GM12878 (cell line): ENCODE data around the gene RALGPS1. TPM values are rescaled to one million over a fixed set of nuclear protein-coding genes. Genes with fewer than 3 reads are reported as not detected.

Experiments used
- ATAC-seq: fragments of 200-7000 bp; cut with Tn5 transposase; 3 replicates; pipeline ENCODE4 v1.9.1; 2020; ENCODE audit warnings: mild to moderate bottlenecking, moderate library complexity
- BruUV-seq: library from RNA; stranded (reverse); fragments of 400-500 nt; replicated peaks from 2 replicates; lab custom pipeline; 2021; lab: Mats Ljungman, UMichigan
- CTCF ChIA-PET: fragments of 300-600 bp; sonication (Branson Sonifier 250); formaldehyde crosslinking; extraction: SDS; loops from one replicate; lab custom pipeline; 2021; ENCODE audit warnings: inconsistent platforms; lab: Yijun Ruan, JAX
- POLR2A ChIA-PET: fragments of 350-600 bp; formaldehyde crosslinking; extraction: SDS; loops from one replicate; lab custom pipeline; 2021; ENCODE audit warnings: inconsistent platforms; lab: Charles Lee
- RAD21 ChIA-PET: fragments of 300-600 bp; sonication (Branson Sonifier 250); formaldehyde crosslinking; loops from one replicate; lab custom pipeline; 2023; ENCODE audit warnings: antibody characterized with exemption; ENCODE audit not compliant: unreplicated experiment; lab: Charles Lee
- SMC1A ChIA-PET: fragments of 300-600 bp; sonication (Branson Sonifier 250); formaldehyde crosslinking; loops from one replicate; lab custom pipeline; 2023; ENCODE audit not compliant: unreplicated experiment, uncharacterized antibody; lab: Charles Lee
- DNase-seq: peaks from one replicate; pipeline ENCODE4 v3.0.0-alpha.2; 2011; ENCODE audit warnings: low read depth, low spot score
- FAIRE-seq: peaks from 3 replicates; lab custom pipeline; 2011; peaks lifted over from hg19 to GRCh38; lab: Jason Lieb, UNC
- H2AFZ ChIP-seq: 2 replicates; pipeline ENCODE4 v1.6.0; 2011; ENCODE audit warnings: low read depth, low read length, control low read depth; ENCODE audit not compliant: control insufficient read depth
- H3K27ac ChIP-seq: 2 replicates; pipeline ENCODE4 v1.5.1; 2011; ENCODE audit warnings: control low read depth; ENCODE audit not compliant: control insufficient read depth, insufficient read depth
- H3K27me3 ChIP-seq, 2 experiments: replicated peaks in 1 of 2; 2 replicates each; pipeline versions ENCODE4 v1.6.0 to v1.6.1; 2011; ENCODE audit warnings: low read length in 1 of 2; ENCODE audit not compliant: control insufficient read depth in 2 of 2, insufficient read depth in 2 of 2
- H3K36me3 ChIP-seq, 2 experiments: 2 replicates each; pipeline ENCODE4 v1.5.1; 2011; ENCODE audit warnings: low read length in 1 of 2; ENCODE audit not compliant: control insufficient read depth in 2 of 2, insufficient read depth in 2 of 2
- H3K4me1 ChIP-seq: 2 replicates; pipeline ENCODE4 v1.6.1; 2011; ENCODE audit warnings: mild to moderate bottlenecking, low read length, moderate library complexity, mixed read lengths; ENCODE audit not compliant: control insufficient read depth, insufficient read depth
- H3K4me2 ChIP-seq: 2 replicates; pipeline ENCODE4 v1.6.0; 2011; ENCODE audit warnings: control low read depth; ENCODE audit not compliant: control insufficient read depth, insufficient read depth
- H3K4me3 ChIP-seq: fragments of 200-600 bp; sonication (generic); 2 replicates; pipeline ENCODE4 v1.5.1; 2016
- H3K79me2 ChIP-seq: 2 replicates; pipeline ENCODE4 v1.6.0; 2011; ENCODE audit warnings: low read length; ENCODE audit not compliant: control insufficient read depth, insufficient read depth
- H3K9ac ChIP-seq: 2 replicates; pipeline ENCODE4 v1.8.0; 2011; ENCODE audit warnings: low read length, control low read depth, mixed read lengths; ENCODE audit not compliant: control insufficient read depth, insufficient read depth
- H3K9me3 ChIP-seq: replicated peaks from 3 replicates; pipeline ENCODE4 v1.5.1; 2011; ENCODE audit warnings: mild to moderate bottlenecking, low read length; ENCODE audit not compliant: control insufficient read depth, insufficient read depth
- H4K20me1 ChIP-seq: 2 replicates; pipeline ENCODE4 v1.6.0; 2011; ENCODE audit not compliant: control insufficient read depth, insufficient read depth
- ASH2L ChIP-seq: fragments of 300-600, 200-600 bp; sonication (generic); IDR thresholded peaks from 2 replicates; pipeline ENCODE4 v1.6.1; 2017; ENCODE audit warnings: low read depth, mild to moderate bottlenecking, borderline replicate concordance
- BHLHE40 ChIP-seq, 2 experiments: fragments of 450-650 bp in 1 of 2; IDR thresholded peaks; 2 replicates each; pipeline ENCODE4 v1.6.1; 2011 to 2017; ENCODE audit warnings: low read depth in 2 of 2, borderline replicate concordance in 1 of 2, improper control_type of control experiment in 1 of 2, low read length in 1 of 2, mild to moderate bottlenecking in 1 of 2
- BMI1 ChIP-seq: fragments of 450-650 bp; IDR thresholded peaks from 2 replicates; pipeline ENCODE4 v1.6.1; 2016; ENCODE audit warnings: mild to moderate bottlenecking, moderate library complexity, borderline replicate concordance
- CTCF ChIP-seq, 3 experiments: IDR thresholded peaks in 2 of 3; conservative IDR thresholded peaks in 1 of 3; 2 replicates each; pipeline ENCODE4 v1.5.1; 2011; ENCODE audit warnings: low read depth in 3 of 3, low read length in 3 of 3, mild to moderate bottlenecking in 3 of 3, control low read depth in 2 of 3, moderate library complexity in 2 of 3, inconsistent platforms in 1 of 3, mixed read lengths in 1 of 3; ENCODE audit not compliant: control insufficient read depth in 2 of 3, insufficient read depth in 1 of 3; ENCODE audit errors: extremely low read depth in 1 of 3
- DPF2 ChIP-seq: fragments of 450-650 bp; IDR thresholded peaks from 2 replicates; pipeline ENCODE4 v1.6.1; 2017; ENCODE audit warnings: mild to moderate bottlenecking
- PAX5 ChIP-seq: IDR thresholded peaks from 2 replicates; pipeline ENCODE4 v1.6.1; 2011; ENCODE audit warnings: low read depth, low read length, borderline replicate concordance
- SMAD1 ChIP-seq: fragments of 450-650 bp; IDR thresholded peaks from 2 replicates; pipeline ENCODE4 v1.6.1; 2018; ENCODE audit warnings: mild to moderate bottlenecking, low read depth; ENCODE audit not compliant: partially characterized antibody
- SMC3 ChIP-seq: IDR thresholded peaks from 2 replicates; pipeline ENCODE4 v1.6.1; 2011; ENCODE audit warnings: low read length, improper control_type of control experiment, borderline replicate concordance
- ZBTB33 ChIP-seq: fragments of 450-650 bp; IDR thresholded peaks from 2 replicates; pipeline ENCODE4 v1.6.1; 2017; ENCODE audit warnings: mild to moderate bottlenecking
- ZNF592 ChIP-seq: fragments of 450-650 bp; IDR thresholded peaks from 2 replicates; pipeline ENCODE4 v1.6.1; 2017; ENCODE audit warnings: mild to moderate bottlenecking, moderate library complexity
- WGBS: methylation state at CpG from one replicate; pipeline ENCODE4 v1.1.6; 2016; ENCODE audit warnings: low lambda C conversion rate; ENCODE audit not compliant: insufficient replicate concordance, insufficient coverage; ENCODE audit errors: missing lambda C conversion rate; 5-methylcytosine and 5-hydroxymethylcytosine counted together
- in situ Hi-C: fragments of 300-500 bp; cut with MboI; formaldehyde crosslinking; loops from 9 replicates; pipeline ENCODE4 v1.14.3; 2018; ENCODE audit warnings: mixed read lengths
- intact Hi-C: fragments of 100-400 bp; cut with micrococcal nuclease; formaldehyde crosslinking; loops from one replicate; pipeline ENCODE4 v1.14.2; 2022; ENCODE audit not compliant: unreplicated experiment
- polyA plus RNA-seq, 11 experiments: library from polyadenylated mRNA; depleted of rRNA in 4 of 11; unstranded in 6 of 11; stranded (reverse) in 5 of 11; fragments of >200 nt; fragmentation: Nextera tagmentation in 4 of 11; fragmentation: Illumina TruSeq in 1 of 11; extraction: Ambion mirVana in 4 of 11; extraction: Trizol in 1 of 11; gene quantifications; 1 replicate in 1 of 11; 2 replicates in 10 of 11; pipeline versions ENCODE4 v1.2.1 to v1.2.3, GENCODE V29; 2011 to 2016; ENCODE audit warnings: inconsistent platforms in 2 of 11, missing spikeins in 2 of 11, low read depth in 1 of 11
- total RNA-seq, 4 experiments: library from RNA; depleted of rRNA in 3 of 4; stranded (reverse); fragments of >200 nt in 3 of 4; fragmentation: Illumina TruSeq in 1 of 4; extraction: Trizol in 1 of 4; gene quantifications; 2 replicates each; pipeline versions ENCODE4 v1.2.1 to v1.2.3, GENCODE V29; 2013 to 2021

Gene RALGPS1
- total and polyA plus RNA-seq, 10 of the 15 experiments (the other 5 are each of a cell fraction or from before 2014, with no cell fraction given) = 0.13 to 5.6 (median 2.7) TPM

GRCh38 chr9:127177231-127177630 lies 262.6 kb downstream of the RALGPS1 start:
- Histone ChIP-seq H3K27ac (no peak overlapping the region), H3K9ac (no peak overlapping the region), H3K36me3 (no peaks in the 10 kb centered on the region), H4K20me1 (no peaks in the 10 kb centered on the region), H3K9me3 (no peaks in the 10 kb centered on the region), H3K4me3 (no peak overlapping the region), H3K79me2 (no peaks in the 10 kb centered on the region), H3K27me3 (no peaks in the 10 kb centered on the region), H3K4me1 (peaks cover 10% of the 10 kb centered on the region), H2AFZ (no peak overlapping the region), H3K4me2 (no peak overlapping the region)
- in situ Hi-C loops (no loop called here), intact Hi-C loops (no loop called here)
- ChIA-PET RAD21 (interaction anchor here (16.8 to 17.4 kb wide), 2 partner anchors 5 to 8 kb away, joined by 515 read pairs; no protein-coding TSS in a partner anchor), SMC1A (interaction anchor here (4.9 to 28.2 kb wide), 2 partner anchors 14 to 21 kb away, joined by 26 to 812 read pairs; no protein-coding TSS in a partner anchor), CTCF (interaction anchor here (1.2 kb wide), 1 partner anchor 15 kb away, joined by 3 read pairs; no protein-coding TSS in a partner anchor), POLR2A (interaction anchor here (11.1 kb wide), 1 partner anchor 12 kb away, joined by 270 read pairs; no protein-coding TSS in a partner anchor)
- 74% methylated on average over 6 of the region's 6 CpGs for WGBS
- DNase-seq = no peak
- no TSS peak for BruUV-seq
- FAIRE-seq = no peak
- no peak for TF ChIP-seq BHLHE40 (IDR thresholded peaks at IDR 0.05; ENCODE audit: borderline replicate concordance in 1 of 2, low read depth in 2 of 2, low read length in 1 of 2)
- no peak for TF ChIP-seq SMC3
- no peak for TF ChIP-seq CTCF (IDR thresholded peaks at IDR 0.05 in 2 of 3, conservative IDR thresholded peaks at IDR 0.05 in 1 of 3; ENCODE audit: control insufficient read depth in 2 of 3, extremely low read depth in 1 of 3, insufficient read depth in 1 of 3, low read depth in 3 of 3, low read length in 3 of 3)
- TF ChIP-seq PAX5 = no peak
- TF ChIP-seq ZBTB33 = no peak
- no peak for TF ChIP-seq ZNF592
- TF ChIP-seq SMAD1 = no peak
- no peak for TF ChIP-seq DPF2
- TF ChIP-seq BMI1 = no peak
- TF ChIP-seq ASH2L = no peak
- no peak for ATAC-seq
